ENCODE measurements around the gene SLC4A4. TPM values are rescaled to one million over a fixed set of nuclear protein-coding genes. Genes with fewer than 3 reads are reported as not detected.
"Not testable (repeated sequence)": the region's sequence is repeated elsewhere in the genome, so short reads cannot be mapped to it uniquely, and the experiment has no call there.

The SLC4A4 gene
- total RNA-seq, 2 experiments from 2014 or later, result 3.1 to 3.7 TPM

GRCh38 chr4:71405791-71406190 lies 67.0 kb downstream of the SLC4A4 start:
- Mint-ChIP-seq H3K36me3 (no peaks in the 10 kb centered on the region), H3K4me1 (peaks cover 2% of the 10 kb centered on the region), H3K27me3 (peaks cover 4% of the 10 kb centered on the region), H3K27ac (no peak overlapping the region), H3K4me3 (no peak overlapping the region), H3K9me3 (peaks cover 4% of the 10 kb centered on the region)
- ATAC-seq (ENCODE audit: low read depth) (no peak), DNase-seq (no peak)
- POLR2A ChIA-PET, result interaction anchor here (0.7 kb wide), 1 partner anchor 101 kb away, joined by 5 read pairs; no protein-coding TSS in a partner anchor

GRCh38 chr4:71406459-71406963 lies 67.7 kb downstream of the SLC4A4 start:
- no peak for ATAC-seq (ENCODE audit: low read depth)
- Mint-ChIP-seq H3K36me3 (no peaks in the 10 kb centered on the region), H3K4me1 (peaks cover 2% of the 10 kb centered on the region), H3K27ac (no peak overlapping the region), H3K27me3 (peaks cover 2% of the 10 kb centered on the region), H3K4me3 (no peak overlapping the region), H3K9me3 (peaks cover 4% of the 10 kb centered on the region)
- DNase-seq, result no peak
- POLR2A ChIA-PET, result interaction anchor here (0.7 kb wide), 1 partner anchor 100 kb away, joined by 5 read pairs; no protein-coding TSS in a partner anchor

- H3K4me1 Mint-ChIP-seq; H3K9me3 Mint-ChIP-seq; DNase-seq; H3K27ac Mint-ChIP-seq; H3K36me3 Mint-ChIP-seq; H3K27me3 Mint-ChIP-seq; H3K4me3 Mint-ChIP-seq; ATAC-seq (ENCODE audit: low read depth); POLR2A ChIA-PET: not testable (repeated sequence)
Measured at GRCh38 chr4:71408961-71409360, 70.1 kb downstream of the SLC4A4 start.

GRCh38 chr4:71411981-71412380 lies 73.2 kb downstream of the SLC4A4 start:
- H3K36me3 Mint-ChIP-seq, result no peaks in the 10 kb centered on the region
- H3K4me1 Mint-ChIP-seq, result no peaks in the 10 kb centered on the region
- peaks cover 4% of the 10 kb centered on the region for H3K9me3 Mint-ChIP-seq
- H3K27me3 Mint-ChIP-seq, result peaks cover 2% of the 10 kb centered on the region
- DNase-seq, result no peak
- POLR2A ChIA-PET, result no interaction called here
- no peak for ATAC-seq (ENCODE audit: low read depth)
- H3K4me3 Mint-ChIP-seq, result no peak overlapping the region
- no peak overlapping the region for H3K27ac Mint-ChIP-seq

- Mint-ChIP-seq H3K4me3 (no peak overlapping the region), H3K4me1 (no peaks in the 10 kb centered on the region), H3K36me3 (no peaks in the 10 kb centered on the region), H3K9me3 (no peaks in the 10 kb centered on the region), H3K27ac (no peak overlapping the region), H3K27me3 (peaks cover 2% of the 10 kb centered on the region)
- DNase-seq (no peak), ATAC-seq (ENCODE audit: low read depth) (no peak)
- POLR2A ChIA-PET, result no interaction called here
Measured at GRCh38 chr4:71415491-71415890, 76.7 kb downstream of the SLC4A4 start.

GRCh38 chr4:71417150-71417549 lies 78.3 kb downstream of the SLC4A4 start:
- Mint-ChIP-seq H3K4me3 (no peak overlapping the region), H3K36me3 (no peaks in the 10 kb centered on the region), H3K9me3 (no peaks in the 10 kb centered on the region), H3K27ac (no peak overlapping the region), H3K27me3 (peaks cover 4% of the 10 kb centered on the region), H3K4me1 (no peaks in the 10 kb centered on the region)
- DNase-seq (no peak), ATAC-seq (ENCODE audit: low read depth) (no peak)
- POLR2A ChIA-PET, result no interaction called here

- Mint-ChIP-seq H3K4me3 (no peak overlapping the region), H3K27ac (no peak overlapping the region), H3K27me3 (peaks cover 4% of the 10 kb centered on the region), H3K9me3 (no peaks in the 10 kb centered on the region), H3K4me1 (no peaks in the 10 kb centered on the region), H3K36me3 (no peaks in the 10 kb centered on the region)
- ATAC-seq (ENCODE audit: low read depth), result no peak
- POLR2A ChIA-PET, result no interaction called here
- DNase-seq, result no peak
Measured at GRCh38 chr4:71426381-71427042, 87.7 kb downstream of the SLC4A4 start.

- POLR2A ChIA-PET, result no interaction called here
- no peak overlapping the region for H3K27ac Mint-ChIP-seq
Measured at GRCh38 chr4:71429106-71429505, 90.3 kb downstream of the SLC4A4 start.

GRCh38 chr4:71429962-71430361 lies 91.1 kb downstream of the SLC4A4 start:
- Mint-ChIP-seq H3K27me3 (peaks cover 12% of the 10 kb centered on the region), H3K4me3 (no peak overlapping the region), H3K36me3 (no peaks in the 10 kb centered on the region), H3K4me1 (no peaks in the 10 kb centered on the region), H3K27ac (no peak overlapping the region), H3K9me3 (no peaks in the 10 kb centered on the region)
- no peak for DNase-seq
- POLR2A ChIA-PET, result no interaction called here
- no peak for ATAC-seq (ENCODE audit: low read depth)

More at GRCh38 chr4:71429106-71429505, 90.3 kb downstream of the SLC4A4 start:
- no peak for ATAC-seq (ENCODE audit: low read depth)
- Mint-ChIP-seq H3K27me3 (peaks cover 12% of the 10 kb centered on the region), H3K4me1 (no peaks in the 10 kb centered on the region), H3K9me3 (no peaks in the 10 kb centered on the region), H3K4me3 (no peak overlapping the region), H3K36me3 (no peaks in the 10 kb centered on the region)
- DNase-seq, result no peak

GRCh38 chr4:71430609-71431008 lies 91.8 kb downstream of the SLC4A4 start:
- POLR2A ChIA-PET, result no interaction called here
- Mint-ChIP-seq H3K9me3 (no peaks in the 10 kb centered on the region), H3K27me3 (peaks cover 12% of the 10 kb centered on the region), H3K4me1 (no peaks in the 10 kb centered on the region), H3K36me3 (no peaks in the 10 kb centered on the region), H3K4me3 (no peak overlapping the region), H3K27ac (no peak overlapping the region)
- DNase-seq (no peak), ATAC-seq (ENCODE audit: low read depth) (no peak)

- Mint-ChIP-seq H3K27ac (no peak overlapping the region), H3K27me3 (no peaks in the 10 kb centered on the region), H3K4me3 (no peak overlapping the region), H3K9me3 (no peaks in the 10 kb centered on the region), H3K4me1 (no peaks in the 10 kb centered on the region), H3K36me3 (no peaks in the 10 kb centered on the region)
- ATAC-seq (ENCODE audit: low read depth) (no peak), DNase-seq (no peak)
- POLR2A ChIA-PET, result no interaction called here
Measured at GRCh38 chr4:71440612-71441011, 101.8 kb downstream of the SLC4A4 start.

- H3K4me1 Mint-ChIP-seq, result no peaks in the 10 kb centered on the region
- POLR2A ChIA-PET, result no interaction called here
- no peak overlapping the region for H3K4me3 Mint-ChIP-seq
- ATAC-seq (ENCODE audit: low read depth), result no peak
- H3K27ac Mint-ChIP-seq, result no peak overlapping the region
- no peaks in the 10 kb centered on the region for H3K36me3 Mint-ChIP-seq
- no peak for DNase-seq
- no peaks in the 10 kb centered on the region for H3K9me3 Mint-ChIP-seq
- H3K27me3 Mint-ChIP-seq, result no peaks in the 10 kb centered on the region
Measured at GRCh38 chr4:71441186-71442169, 102.7 kb downstream of the SLC4A4 start.

- Mint-ChIP-seq H3K4me3 (no peak overlapping the region), H3K27me3 (no peaks in the 10 kb centered on the region), H3K9me3 (no peaks in the 10 kb centered on the region), H3K36me3 (no peaks in the 10 kb centered on the region), H3K4me1 (no peaks in the 10 kb centered on the region), H3K27ac (no peak overlapping the region)
- no peak for DNase-seq
- ATAC-seq (ENCODE audit: low read depth), result no peak
- POLR2A ChIA-PET, result no interaction called here
Measured at GRCh38 chr4:71442336-71442735, 103.5 kb downstream of the SLC4A4 start.

GRCh38 chr4:71444395-71444794 lies 105.6 kb downstream of the SLC4A4 start:
- H3K4me3 Mint-ChIP-seq, result no peak overlapping the region
- H3K27me3 Mint-ChIP-seq, result no peaks in the 10 kb centered on the region
- H3K27ac Mint-ChIP-seq, result no peak overlapping the region
- H3K4me1 Mint-ChIP-seq, result no peaks in the 10 kb centered on the region
- DNase-seq (no peak), ATAC-seq (ENCODE audit: low read depth) (no peak)
- H3K36me3 Mint-ChIP-seq, result no peaks in the 10 kb centered on the region
- H3K9me3 Mint-ChIP-seq, result no peaks in the 10 kb centered on the region
- POLR2A ChIA-PET, result no interaction called here

Measured in activated naive CD8-positive, alpha-beta T cell treated with anti-CD3 and anti-CD28 coated beads, Interleukin-2, amount 10 ng/mL, durations not matched to agents 7 days and 5 days (primary cell).